H1 (cell line): ENCODE results near the gene UBE3B. TPM values are rescaled to one million over a fixed set of nuclear protein-coding genes. Genes with fewer than 3 reads are reported as not detected.

Experiments used
- CTCF ChIA-PET: fragments of 300-600 bp; sonication (Branson Sonifier 250); formaldehyde crosslinking; loops from one replicate; lab custom pipeline; 2021; ENCODE audit not compliant: partially characterized antibody; lab: Charles Lee
- POLR2A ChIA-PET: fragments of 300-600 bp; sonication (Branson Sonifier 250); formaldehyde crosslinking; loops from one replicate; lab custom pipeline; 2021; ENCODE audit warnings: inconsistent platforms; ENCODE audit not compliant: partially characterized antibody; lab: Charles Lee
- DNase-seq, 2 experiments: peaks; one replicate each; pipeline versions ENCODE4 v3.0.0 to v3.0.0-alpha.2; 2010 to 2022; ENCODE audit warnings: low spot score in 2 of 2, low read depth in 1 of 2, mixed read lengths in 1 of 2
- FAIRE-seq: peaks from 2 replicates; lab custom pipeline; 2011; peaks lifted over from hg19 to GRCh38; lab: Jason Lieb, UNC
- H2AFZ ChIP-seq: 2 replicates; pipeline ENCODE4 v1.8.1; 2012; ENCODE audit warnings: low read length, inconsistent platforms
- H2AK5ac ChIP-seq: 2 replicates; pipeline ENCODE4 v1.6.1; 2013; ENCODE audit warnings: low read depth, low read length
- H2BK120ac ChIP-seq: replicated peaks from 2 replicates; pipeline ENCODE3; 2013; ENCODE audit warnings: low read depth, low read length, inconsistent platforms
- H2BK12ac ChIP-seq: 2 replicates; pipeline ENCODE4 v1.6.1; 2013; ENCODE audit warnings: low read depth, low read length
- H2BK15ac ChIP-seq: 2 replicates; pipeline ENCODE4 v1.6.1; 2013; ENCODE audit warnings: low read length
- H2BK20ac ChIP-seq: 2 replicates; pipeline ENCODE4 v1.6.1; 2013; ENCODE audit warnings: low read length
- H2BK5ac ChIP-seq: 2 replicates; pipeline ENCODE4 v1.6.1; 2013; ENCODE audit warnings: low read depth, low read length
- H3K14ac ChIP-seq: 2 replicates; pipeline ENCODE4 v1.6.1; 2013; ENCODE audit warnings: inconsistent platforms; ENCODE audit not compliant: insufficient read length
- H3K18ac ChIP-seq: 2 replicates; pipeline ENCODE4 v1.6.1; 2013; ENCODE audit warnings: low read length; ENCODE audit errors: extremely low read depth
- H3K23ac ChIP-seq: 2 replicates; pipeline ENCODE4 v1.6.1; 2013; ENCODE audit warnings: inconsistent platforms; ENCODE audit not compliant: insufficient read length
- H3K23me2 ChIP-seq: 2 replicates; pipeline ENCODE4 v1.6.1; 2013; ENCODE audit warnings: low read depth, low read length
- H3K27ac ChIP-seq: 2 replicates; pipeline ENCODE4 v1.6.1; 2011; ENCODE audit warnings: low read depth, low read length, inconsistent platforms
- H3K27me3 ChIP-seq, 4 experiments: replicated peaks in 1 of 4; 1 replicate in 1 of 4; 2 replicates in 3 of 4; pipeline versions ENCODE4 v1.6.1 to v1.8.1; 2011 to 2013; ENCODE audit warnings: low read length in 3 of 4, mild to moderate bottlenecking in 3 of 4, inconsistent platforms in 2 of 4, mixed read lengths in 2 of 4, moderate library complexity in 1 of 4; ENCODE audit not compliant: control insufficient read depth in 3 of 4, insufficient read depth in 3 of 4; ENCODE audit errors: extremely low read depth in 1 of 4
- H3K36me3 ChIP-seq, 4 experiments: 2 replicates each; pipeline versions ENCODE4 v1.6.1 to v1.8.1; 2011 to 2013; ENCODE audit warnings: mild to moderate bottlenecking in 4 of 4, low read length in 3 of 4, moderate library complexity in 2 of 4, control low read depth in 1 of 4, inconsistent platforms in 1 of 4; ENCODE audit not compliant: insufficient read depth in 4 of 4, control insufficient read depth in 2 of 4
- H3K4ac ChIP-seq: replicated peaks from 2 replicates; pipeline ENCODE3; 2013; ENCODE audit warnings: low read length, low read depth, mixed read lengths, inconsistent platforms; ENCODE audit not compliant: insufficient read length
- H3K4me1 ChIP-seq, 4 experiments: replicated peaks in 1 of 4; 1 replicate in 1 of 4; 2 replicates in 3 of 4; pipeline versions ENCODE4 v1.6.1 to v1.8.1; 2011 to 2013; ENCODE audit warnings: low read length in 3 of 4, inconsistent platforms in 2 of 4, mixed read lengths in 1 of 4; ENCODE audit not compliant: insufficient read depth in 4 of 4, control insufficient read depth in 3 of 4
- H3K4me2 ChIP-seq, 2 experiments: 2 replicates each; pipeline versions ENCODE4 v1.6.1 to v1.8.1; 2011 to 2013; ENCODE audit warnings: low read depth in 2 of 2, low read length in 2 of 2, control low read depth in 1 of 2, inconsistent platforms in 1 of 2, mild to moderate bottlenecking in 1 of 2; ENCODE audit not compliant: insufficient read depth in 1 of 2
- H3K4me3 ChIP-seq, 4 experiments: fragments of 200-600, 300-600 bp in 1 of 4; sonication (generic), shearing (Covaris generic), sonication (Bioruptor Twin) in 1 of 4; 2 replicates each; pipeline versions ENCODE4 v1.5.1 to v1.8.1; 2011 to 2016; ENCODE audit warnings: low read length in 4 of 4, low read depth in 3 of 4, control low read depth in 2 of 4, inconsistent platforms in 2 of 4, mild to moderate bottlenecking in 2 of 4, mixed read lengths in 1 of 4, moderate library complexity in 1 of 4; ENCODE audit not compliant: insufficient read depth in 2 of 4; ENCODE audit errors: extremely low read depth in 1 of 4
- H3K56ac ChIP-seq: replicated peaks from 2 replicates; pipeline ENCODE3; 2013; ENCODE audit warnings: low read depth, mild to moderate bottlenecking, mixed read lengths, low read length, inconsistent platforms; ENCODE audit not compliant: insufficient read length
- H3K79me1 ChIP-seq: 2 replicates; pipeline ENCODE4 v1.6.1; 2013; ENCODE audit warnings: low read depth, low read length, control low read depth
- H3K79me2 ChIP-seq, 2 experiments: 2 replicates each; pipeline versions ENCODE4 v1.6.1 to v1.8.1; 2012 to 2013; ENCODE audit warnings: low read length in 2 of 2, mild to moderate bottlenecking in 2 of 2, inconsistent platforms in 1 of 2; ENCODE audit not compliant: insufficient read depth in 2 of 2, control insufficient read depth in 1 of 2
- H3K9ac ChIP-seq, 4 experiments: replicated peaks in 1 of 4; 1 replicate in 1 of 4; 2 replicates in 3 of 4; pipeline versions ENCODE4 v1.6.1 to v1.8.1; 2011 to 2013; ENCODE audit warnings: low read depth in 3 of 4, low read length in 3 of 4, control low read depth in 2 of 4, mild to moderate bottlenecking in 2 of 4, moderate library complexity in 2 of 4, inconsistent platforms in 1 of 4; ENCODE audit errors: extremely low read depth in 1 of 4
- H3K9me3 ChIP-seq, 2 experiments: 2 replicates each; pipeline versions ENCODE4 v1.6.1 to v1.8.1; 2012 to 2013; ENCODE audit warnings: mild to moderate bottlenecking in 2 of 2, moderate library complexity in 2 of 2, control low read depth in 1 of 2, inconsistent platforms in 1 of 2, low read depth in 1 of 2, low read length in 1 of 2, mixed read lengths in 1 of 2; ENCODE audit not compliant: insufficient read depth in 2 of 2
- H4K20me1 ChIP-seq, 2 experiments: replicated peaks in 1 of 2; 2 replicates each; pipeline versions ENCODE3 to v1.8.1; 2011 to 2013; ENCODE audit warnings: inconsistent platforms in 2 of 2, low read length in 2 of 2, mild to moderate bottlenecking in 1 of 2; ENCODE audit not compliant: insufficient read depth in 2 of 2, control insufficient read depth in 1 of 2
- H4K5ac ChIP-seq: 2 replicates; pipeline ENCODE4 v1.6.1; 2013; ENCODE audit warnings: low read length, low read depth, mixed read lengths, inconsistent platforms; ENCODE audit not compliant: insufficient read length
- H4K8ac ChIP-seq: 2 replicates; pipeline ENCODE4 v1.8.0; 2013; ENCODE audit warnings: mild to moderate bottlenecking, moderate library complexity, low read length, inconsistent platforms; ENCODE audit not compliant: insufficient read depth; ENCODE audit errors: extremely low read depth
- H4K91ac ChIP-seq: replicated peaks from 2 replicates; pipeline ENCODE3; 2013; ENCODE audit warnings: low read length, mixed read lengths, inconsistent platforms; ENCODE audit not compliant: insufficient read length
- ASH2L ChIP-seq: fragments of 200-600, 300-600 bp; sonication (generic); IDR thresholded peaks from one replicate; pipeline ENCODE4 v1.7.1; 2017; ENCODE audit warnings: low read length
- ATF2 ChIP-seq: IDR thresholded peaks from 2 replicates; pipeline ENCODE4 v1.6.1; 2012; ENCODE audit warnings: low read length, inconsistent platforms
- BACH1 ChIP-seq: IDR thresholded peaks from 2 replicates; pipeline ENCODE4 v1.6.1; 2012; ENCODE audit warnings: low read length, improper control_type of control experiment
- CBX5 ChIP-seq: fragments of 300-800, 300-1000 bp; sonication (generic); IDR thresholded peaks from 2 replicates; pipeline ENCODE4 v1.7.1; 2016; ENCODE audit warnings: antibody characterized with exemption, low read length, low read depth
- CBX8 ChIP-seq: fragments of 300-800, 300-1000 bp; sonication (generic); IDR thresholded peaks from 2 replicates; pipeline ENCODE4 v1.7.1; 2016; ENCODE audit warnings: low read depth, low read length, borderline replicate concordance
- CEBPB ChIP-seq: IDR thresholded peaks from 2 replicates; pipeline ENCODE4 v1.6.1; 2012; ENCODE audit warnings: low read depth, low read length
- CHD1 ChIP-seq: IDR thresholded peaks from 2 replicates; pipeline ENCODE4 v1.6.1; 2012; ENCODE audit warnings: low read depth, low read length, improper control_type of control experiment
- CREB1 ChIP-seq: IDR thresholded peaks from 2 replicates; pipeline ENCODE4 v1.6.1; 2012; ENCODE audit warnings: inconsistent platforms
- MAX ChIP-seq: IDR thresholded peaks from 2 replicates; pipeline ENCODE4 v1.6.1; 2012; ENCODE audit warnings: inconsistent platforms
- NANOG ChIP-seq: IDR thresholded peaks from 2 replicates; pipeline ENCODE4 v1.6.1; 2011; ENCODE audit warnings: low read length, low read depth, mild to moderate bottlenecking, inconsistent platforms; ENCODE audit not compliant: insufficient read depth, poor library complexity, severe bottlenecking
- POLR2A ChIP-seq, 2 experiments: IDR thresholded peaks; 1 replicate in 1 of 2; 2 replicates in 1 of 2; pipeline ENCODE4 v1.6.1; 2011; ENCODE audit warnings: low read depth in 2 of 2, low read length in 2 of 2, mild to moderate bottlenecking in 2 of 2; ENCODE audit errors: control extremely low read depth in 1 of 2
- RBBP5 ChIP-seq: IDR thresholded peaks from 2 replicates; pipeline ENCODE4 v1.7.1; 2012; ENCODE audit warnings: low read depth, mild to moderate bottlenecking, inconsistent platforms, low read length, moderate library complexity, borderline replicate concordance
- TBP ChIP-seq: IDR thresholded peaks from 2 replicates; pipeline ENCODE4 v1.6.1; 2011; ENCODE audit warnings: low read depth, low read length, improper control_type of control experiment
- TCF12 ChIP-seq: IDR thresholded peaks from 2 replicates; pipeline ENCODE4 v1.6.1; 2011; ENCODE audit warnings: low read depth, mild to moderate bottlenecking, low read length
- WGBS, 2 experiments: shearing (Covaris generic) in 1 of 2; methylation state at CpG; one replicate each; pipeline versions ENCODE4 v1.1.6 to v1.1.7; 2013 to 2015; ENCODE audit warnings: low lambda C conversion rate in 2 of 2, mixed read lengths in 2 of 2, inconsistent platforms in 1 of 2, low coverage in 1 of 2, missing lambda C conversion rate in 1 of 2; ENCODE audit not compliant: insufficient replicate concordance in 2 of 2, insufficient coverage in 1 of 2, insufficient read length in 1 of 2; ENCODE audit errors: extremely low coverage in 1 of 2, missing lambda C conversion rate in 1 of 2; 5-methylcytosine and 5-hydroxymethylcytosine counted together
- polyA plus RNA-seq, 7 experiments: library from polyadenylated mRNA; depleted of rRNA in 3 of 7; stranded (reverse) in 5 of 7; unstranded in 2 of 7; fragments of >200 nt in 5 of 7; fragments of 200-250 nt in 2 of 7; gene quantifications; 1 replicate in 5 of 7; 2 replicates in 1 of 7; 4 replicates in 1 of 7; pipeline versions ENCODE4 v1.2.1 to v1.2.3, GENCODE V29; 2011 to 2013; ENCODE audit warnings: missing spikeins in 2 of 7, mixed read lengths in 2 of 7
- total RNA-seq: library from RNA; stranded (reverse); fragmentation: NEBNext Ultra II Directional; extraction: Animal tissue kit (Norgen Biotek cat#: 25700); gene quantifications from 2 replicates; pipeline ENCODE4 v1.2.1, GENCODE V29; 2021

Gene UBE3B
- total and polyA plus RNA-seq, 2 of the 8 experiments (the other 6 are each of a cell fraction or from before 2014, with no cell fraction given) = 14.0 to 21.1 TPM

GRCh38 chr12:109567967-109568366 lies 90.5 kb downstream of the UBE3B start:
- H3K4me3 ChIP-seq = no peak overlapping the region
- 96% methylated on average over 3 of the region's 3 CpGs; no CpG with 5 or more reads in 1 of the 2 experiments for WGBS, 2 experiments
- no peak overlapping the region; a peak in 1 of 7 replicates for H3K9ac ChIP-seq
- no peak overlapping the region for H2AK5ac ChIP-seq
- H2BK5ac ChIP-seq = no peak overlapping the region
- no peaks in the 10 kb centered on the region for H3K79me1 ChIP-seq
- H3K4me2 ChIP-seq = no peak overlapping the region
- no peak overlapping the region for H3K18ac ChIP-seq
- POLR2A ChIA-PET = interaction anchor here (1.6 kb wide), 1 partner anchor 25 kb away, joined by 5 read pairs; no protein-coding TSS in a partner anchor
- H4K91ac ChIP-seq = no peak overlapping the region
- H3K27ac ChIP-seq = no peak overlapping the region
- no peak overlapping the region for H2BK120ac ChIP-seq
- no peak overlapping the region for H4K8ac ChIP-seq
- no peak overlapping the region for H3K14ac ChIP-seq
- H3K36me3 ChIP-seq = peaks cover 2 to 22% (median 8%) of the 10 kb centered on the region in 4 experiments; a peak in 5 of 8 replicates
- DNase-seq (no peak), FAIRE-seq (no peak)
- peaks cover 0 to 2% (median 0%) of the 10 kb centered on the region in 4 experiments; a peak in 1 of 7 replicates for H3K4me1 ChIP-seq
- H4K20me1 ChIP-seq = no peaks in the 10 kb centered on the region
- no peaks in the 10 kb centered on the region for H3K27me3 ChIP-seq
- H2BK15ac ChIP-seq = no peak overlapping the region
- H3K79me2 ChIP-seq = no peaks in the 10 kb centered on the region
- no peaks in the 10 kb centered on the region for H3K23me2 ChIP-seq
- no peak overlapping the region for H3K56ac ChIP-seq
- no peaks in the 10 kb centered on the region for H3K9me3 ChIP-seq
- H2AFZ ChIP-seq = no peak overlapping the region
- no peak overlapping the region for H3K4ac ChIP-seq
- no peak overlapping the region for H2BK20ac ChIP-seq
- no peak overlapping the region for H3K23ac ChIP-seq
- CTCF ChIA-PET = interaction anchor here (0.7 to 6.1 kb wide), 3 partner anchors 29 to 437 kb away, joined by 3 to 40 read pairs (median 5); no protein-coding TSS in a partner anchor
- no peak overlapping the region for H4K5ac ChIP-seq
- no peak overlapping the region for H2BK12ac ChIP-seq
- no peak for TF ChIP-seq CBX8
- no peak for TF ChIP-seq RBBP5
- TF ChIP-seq CHD1 = no peak
- no peak for TF ChIP-seq BACH1
- TF ChIP-seq POLR2A (IDR thresholded peaks at IDR 0.05; ENCODE audit: control extremely low read depth in 1 of 2, low read depth in 2 of 2, low read length in 2 of 2) = no peak
- TF ChIP-seq ASH2L = no peak
- TF ChIP-seq ATF2 = no peak
- no peak for TF ChIP-seq MAX
- no peak for TF ChIP-seq CBX5
- TF ChIP-seq CREB1 = no peak
- TF ChIP-seq CEBPB = no peak
- no peak for TF ChIP-seq TBP
- no peak for TF ChIP-seq TCF12
- TF ChIP-seq NANOG = no peak
